Stimulated activated CD4-positive, alpha-beta T cell treated with anti-CD3 and anti-CD28 coated beads, Interleukin-4, amount 100 ng/mL, for 24 hours (primary cell): Measurements from ENCODE around the gene FAM234A.
"Not testable (repeated sequence)": the region's sequence is repeated elsewhere in the genome, so short reads cannot be mapped to it uniquely, and the experiment has no call there.

Experiments
- DNase-seq: peaks from one replicate; pipeline ENCODE4 v3.0.0-alpha.2; 2020

Gene FAM234A

GRCh38 chr16:234468-235305 is at the start of gene FAM234A:
FAM234A (plus strand) TSS chr16:234821; CDS start chr16:254414, 19,593 bp downstream.
- peak; percentile 95 for DNase-seq

GRCh38 chr16:185213-185612 is 49.4 kb upstream of the FAM234A start:
- DNase-seq: no peak

GRCh38 chr16:185691-186090 is 48.9 kb upstream of the FAM234A start:
- no peak for DNase-seq

- no peak for DNase-seq
Observed at GRCh38 chr16:187330-187729, 47.3 kb upstream of the FAM234A start.

- DNase-seq: no peak
Observed at GRCh38 chr16:188674-189073, 45.9 kb upstream of the FAM234A start.

GRCh38 chr16:189604-190186 is 44.9 kb upstream of the FAM234A start:
- no peak for DNase-seq

GRCh38 chr16:191831-192230 is 42.8 kb upstream of the FAM234A start:
- DNase-seq: no peak

GRCh38 chr16:192686-193085 is 41.9 kb upstream of the FAM234A start:
- no peak for DNase-seq

- no peak for DNase-seq
Observed at GRCh38 chr16:193441-193840, 41.2 kb upstream of the FAM234A start.

- DNase-seq: no peak
Observed at GRCh38 chr16:194516-194915, 40.1 kb upstream of the FAM234A start.

GRCh38 chr16:200388-200787 is 34.2 kb upstream of the FAM234A start:
- no peak for DNase-seq

- DNase-seq: no peak
Observed at GRCh38 chr16:203246-203645, 31.4 kb upstream of the FAM234A start.

- DNase-seq: not testable (repeated sequence)
Observed at GRCh38 chr16:204046-204445, 30.6 kb upstream of the FAM234A start.

GRCh38 chr16:209359-209758 is 25.3 kb upstream of the FAM234A start:
- not testable (repeated sequence) for DNase-seq

- DNase-seq: not testable (repeated sequence)
Observed at GRCh38 chr16:211631-212180, 22.9 kb upstream of the FAM234A start.

GRCh38 chr16:212999-213398 is 21.6 kb upstream of the FAM234A start:
- DNase-seq: no peak

GRCh38 chr16:220021-220420 is 14.6 kb upstream of the FAM234A start:
- DNase-seq: no peak

GRCh38 chr16:228151-228851 is 6.3 kb upstream of the FAM234A start:
- no peak for DNase-seq

GRCh38 chr16:228852-229730 is 5.5 kb upstream of the FAM234A start, which contains the start of gene LUC7L:
LUC7L (minus strand) TSS chr16:229449; CDS start chr16:229339, 110 bp downstream.
- DNase-seq: peak; percentile 86

- no peak for DNase-seq
Observed at GRCh38 chr16:229731-230281, 4.8 kb upstream of the FAM234A start.

- DNase-seq: not testable (repeated sequence)
Observed at GRCh38 chr16:230351-230750, 4.3 kb upstream of the FAM234A start.

GRCh38 chr16:230949-231348 is 3.7 kb upstream of the FAM234A start:
- DNase-seq: no peak
